Natural killer cell (primary cell): ENCODE results near the gene WWC2. TPM values are rescaled to one million over a fixed set of nuclear protein-coding genes. Genes with fewer than 3 reads are reported as not detected.

Experiments
- ATAC-seq, 3 donors: fragments of 150-1000 bp in 2 of 3; fragments of 200-7000 bp in 1 of 3; cut with Tn5 transposase; 1 replicate in 1 of 3; 2 replicates in 2 of 3; pipeline ENCODE4 v1.10.0; 2021; ENCODE audit warnings: mild to moderate bottlenecking in 2 of 3, moderate library complexity in 2 of 3
- DNase-seq, 2 donors: peaks; one replicate each; pipeline versions ENCODE4 v3.0.0 to v3.0.0-alpha.2; 2013 to 2021; ENCODE audit warnings: mixed read lengths in 1 of 2
- H3K27ac ChIP-seq: one replicate; pipeline ENCODE4 v1.5.1; 2013; ENCODE audit warnings: mild to moderate bottlenecking, low read length
- H3K27me3 ChIP-seq: one replicate; pipeline ENCODE4 v1.6.1; 2013; ENCODE audit warnings: low read length; ENCODE audit not compliant: control insufficient read depth, insufficient read depth
- H3K36me3 ChIP-seq: one replicate; pipeline ENCODE4 v1.6.1; 2013; ENCODE audit warnings: low read length; ENCODE audit not compliant: control insufficient read depth, insufficient read depth
- H3K4me1 ChIP-seq: one replicate; pipeline ENCODE4 v1.6.1; 2013; ENCODE audit warnings: low read length; ENCODE audit not compliant: control insufficient read depth, insufficient read depth
- H3K4me3 ChIP-seq: one replicate; pipeline ENCODE4 v1.5.1; 2013; ENCODE audit warnings: low read length
- H3K9me3 ChIP-seq: one replicate; pipeline ENCODE4 v1.6.1; 2013; ENCODE audit warnings: low read length; ENCODE audit not compliant: control insufficient read depth, insufficient read depth
- H3K27ac Mint-ChIP-seq, 2 donors: one replicate each; pipeline ENCODE4 v1.8.0; 2022; ENCODE audit warnings: mild to moderate bottlenecking in 2 of 2, mixed read lengths in 2 of 2, moderate library complexity in 1 of 2
- H3K27me3 Mint-ChIP-seq, 2 donors: one replicate each; pipeline ENCODE4 v1.8.0; 2022; ENCODE audit warnings: low read depth in 2 of 2, mixed read lengths in 2 of 2
- H3K36me3 Mint-ChIP-seq: one replicate; pipeline ENCODE4 v1.8.0; 2022; ENCODE audit warnings: mixed read lengths
- H3K4me1 Mint-ChIP-seq, 2 donors: one replicate each; pipeline ENCODE4 v1.8.0; 2022; ENCODE audit warnings: mixed read lengths in 2 of 2
- H3K4me3 Mint-ChIP-seq: one replicate; pipeline ENCODE4 v1.8.0; 2022; ENCODE audit warnings: mild to moderate bottlenecking, moderate library complexity, mixed read lengths
- H3K9me3 Mint-ChIP-seq, 2 donors: one replicate each; pipeline ENCODE4 v1.8.0; 2022; ENCODE audit warnings: mixed read lengths in 2 of 2
- CTCF ChIP-seq: fragments of 200-600 bp; IDR thresholded peaks from one replicate; pipeline ENCODE4 v1.8.0; 2022; ENCODE audit warnings: antibody characterized with exemption
- WGBS: methylation state at CpG from one replicate; pipeline ENCODE4 v1.1.7; 2013; ENCODE audit warnings: missing lambda C conversion rate; ENCODE audit not compliant: insufficient coverage; 5-methylcytosine and 5-hydroxymethylcytosine counted together
- intact Hi-C: fragments of 100-400 bp; cut with micrococcal nuclease; formaldehyde crosslinking; loops from one replicate; pipeline ENCODE4 v1.14.2; 2022
- total RNA-seq, 4 donors: library from RNA; stranded (reverse); fragments of 120-200 nt in 1 of 4; gene quantifications; one replicate each; pipeline versions ENCODE4 v1.2.3 to v1.2.4, GENCODE V29; 2013 to 2022

WWC2 gene
- total RNA-seq, 3 donors from 2014 or later (not counting 1 experiment from before 2014, with no cell fraction given) = 8.2 to 22.7 (median 9.2) TPM

GRCh38 chr4:183287309-183287659, 188.2 kb downstream of the WWC2 start:
- Mint-ChIP-seq H3K27me3 (no peaks in the 10 kb centered on the region), H3K9me3 (no peaks in the 10 kb centered on the region), H3K4me3 (no peak overlapping the region), H3K27ac (no peak overlapping the region), H3K36me3 (no peaks in the 10 kb centered on the region), H3K4me1 (no peaks in the 10 kb centered on the region)
- Histone ChIP-seq H3K4me1 (no peaks in the 10 kb centered on the region), H3K9me3 (no peaks in the 10 kb centered on the region), H3K4me3 (no peak overlapping the region), H3K36me3 (peaks cover 2% of the 10 kb centered on the region), H3K27ac (no peak overlapping the region), H3K27me3 (no peaks in the 10 kb centered on the region)
- 81% methylated on average over 2 of the region's 2 CpGs for WGBS
- intact Hi-C loops = no loop called here
- TF ChIP-seq CTCF = no peak
- no peak for DNase-seq
- ATAC-seq = no peak

- ATAC-seq = no peak
- H3K36me3 ChIP-seq = peaks cover 2% of the 10 kb centered on the region
- H3K9me3 Mint-ChIP-seq = no peaks in the 10 kb centered on the region
- no peak overlapping the region for H3K4me3 Mint-ChIP-seq
- H3K27me3 ChIP-seq = no peaks in the 10 kb centered on the region
- H3K9me3 ChIP-seq = no peaks in the 10 kb centered on the region
- no peaks in the 10 kb centered on the region for H3K4me1 ChIP-seq
- no peaks in the 10 kb centered on the region for H3K27me3 Mint-ChIP-seq
- TF ChIP-seq CTCF = no peak
- H3K4me3 ChIP-seq = no peak overlapping the region
- intact Hi-C loops = no loop called here
- no peak overlapping the region for H3K27ac Mint-ChIP-seq
- DNase-seq = no peak
- no peaks in the 10 kb centered on the region for H3K36me3 Mint-ChIP-seq
- H3K4me1 Mint-ChIP-seq = no peaks in the 10 kb centered on the region
- H3K27ac ChIP-seq = no peak overlapping the region
- WGBS = 96% methylated on average over 6 of the region's 6 CpGs
These were observed 188.6 kb downstream of the WWC2 start for GRCh38 chr4:183287677-183288076.

GRCh38 chr4:183288955-183289354, 189.9 kb downstream of the WWC2 start:
- H3K27me3 ChIP-seq = no peaks in the 10 kb centered on the region
- H3K27ac ChIP-seq = no peak overlapping the region
- intact Hi-C loops = no loop called here
- ATAC-seq = no peak
- Mint-ChIP-seq H3K4me3 (no peak overlapping the region), H3K27ac (no peak overlapping the region), H3K36me3 (no peaks in the 10 kb centered on the region), H3K27me3 (no peaks in the 10 kb centered on the region), H3K9me3 (no peaks in the 10 kb centered on the region), H3K4me1 (no peaks in the 10 kb centered on the region)
- H3K4me1 ChIP-seq = no peaks in the 10 kb centered on the region
- H3K36me3 ChIP-seq = peaks cover 2% of the 10 kb centered on the region
- DNase-seq = no peak
- TF ChIP-seq CTCF = no peak
- WGBS = 85% methylated on average over 2 of the region's 2 CpGs
- H3K4me3 ChIP-seq = no peak overlapping the region
- no peaks in the 10 kb centered on the region for H3K9me3 ChIP-seq

- Mint-ChIP-seq H3K4me3 (no peak overlapping the region), H3K27ac (no peak overlapping the region), H3K9me3 (no peaks in the 10 kb centered on the region), H3K36me3 (no peaks in the 10 kb centered on the region), H3K4me1 (no peaks in the 10 kb centered on the region), H3K27me3 (no peaks in the 10 kb centered on the region)
- Histone ChIP-seq H3K36me3 (no peaks in the 10 kb centered on the region), H3K4me1 (no peaks in the 10 kb centered on the region), H3K27ac (no peak overlapping the region), H3K27me3 (no peaks in the 10 kb centered on the region), H3K4me3 (no peak overlapping the region), H3K9me3 (no peaks in the 10 kb centered on the region)
- WGBS = 98% methylated on average over 2 of the region's 5 CpGs
- no peak for DNase-seq
- intact Hi-C loops = no loop called here
- ATAC-seq = no peak
- TF ChIP-seq CTCF = no peak
These were observed 190.6 kb downstream of the WWC2 start for GRCh38 chr4:183289688-183290087.
